Right atrium auricular region (tissue), 2 donors: Measurements from ENCODE around the gene ADGRL4. TPM values are rescaled to one million over a fixed set of nuclear protein-coding genes. Genes with fewer than 3 reads are reported as not detected.

ENCODE experiments used
- DNase-seq: peaks from one replicate; pipeline ENCODE4 v3.0.0-alpha.2; 2019; ENCODE audit warnings: low spot score
- H3K27ac ChIP-seq, 2 donors: fragments of 200-600 bp; sonication (generic); 1 replicate in 1 of 2; 2 replicates in 1 of 2; pipeline ENCODE4 v1.5.1; 2016 to 2019
- H3K27me3 ChIP-seq, 2 donors: fragments of 200-600 bp; sonication (generic); one replicate each; pipeline versions ENCODE4 v1.5.1 to v1.6.0; 2017 to 2019
- H3K36me3 ChIP-seq: fragments of 200-600 bp; sonication (generic); one replicate; pipeline ENCODE4 v1.5.1; 2016
- H3K4me1 ChIP-seq, 2 donors: fragments of 200-600 bp; sonication (generic); one replicate each; pipeline versions ENCODE4 v1.5.1 to v1.6.0; 2017 to 2019
- H3K4me3 ChIP-seq, 2 donors: fragments of 200-600 bp; sonication (generic); 1 replicate in 1 of 2; 2 replicates in 1 of 2; pipeline ENCODE4 v1.5.1; 2017 to 2019; ENCODE audit warnings: mild to moderate bottlenecking in 1 of 2, moderate library complexity in 1 of 2
- H3K9me3 ChIP-seq, 2 donors: fragments of 200-600 bp; sonication (generic); one replicate each; pipeline ENCODE4 v1.5.1; 2019
- CTCF ChIP-seq, 2 donors: fragments of 200-600 bp; sonication (generic); IDR thresholded peaks; one replicate each; pipeline ENCODE4 v1.5.1; 2019; ENCODE audit warnings: antibody characterized with exemption in 2 of 2
- total RNA-seq, 2 donors: library from RNA; depleted of rRNA; stranded (reverse); fragments of >200 nt; gene quantifications; one replicate each; pipeline ENCODE4 v1.1.0, GENCODE V29; 2016

ADGRL4 gene
- total RNA-seq, 2 donors from 2014 or later: 15.1 to 28.2 TPM

GRCh38 chr1:78871249-78871648, 135.3 kb downstream of the ADGRL4 start:
- TF ChIP-seq CTCF (IDR thresholded peaks at IDR 0.05): no peak
- DNase-seq: no peak
- Histone ChIP-seq H3K4me1 (no peaks in the 10 kb centered on the region), H3K27ac (no peak overlapping the region), H3K9me3 (no peaks in the 10 kb centered on the region), H3K4me3 (no peak overlapping the region), H3K27me3 (no peaks in the 10 kb centered on the region), H3K36me3 (no peaks in the 10 kb centered on the region)

GRCh38 chr1:78869136-78869535, 137.4 kb downstream of the ADGRL4 start:
- no peak for DNase-seq
- H3K4me3 ChIP-seq: no peak overlapping the region
- no peak overlapping the region for H3K27ac ChIP-seq

GRCh38 chr1:78864175-78864574, 142.4 kb downstream of the ADGRL4 start:
- no peaks in the 10 kb centered on the region for H3K27me3 ChIP-seq
- no peaks in the 10 kb centered on the region for H3K4me1 ChIP-seq
- no peaks in the 10 kb centered on the region for H3K9me3 ChIP-seq
- no peak for DNase-seq
- TF ChIP-seq CTCF (IDR thresholded peaks at IDR 0.05): no peak
- H3K27ac ChIP-seq: no peak overlapping the region
- H3K4me3 ChIP-seq: no peak overlapping the region
- H3K36me3 ChIP-seq: no peaks in the 10 kb centered on the region

More at GRCh38 chr1:78869136-78869535, 137.4 kb downstream of the ADGRL4 start:
- TF ChIP-seq CTCF (IDR thresholded peaks at IDR 0.05): no peak
- H3K27me3 ChIP-seq: no peaks in the 10 kb centered on the region
- H3K9me3 ChIP-seq: no peaks in the 10 kb centered on the region
- H3K36me3 ChIP-seq: no peaks in the 10 kb centered on the region
- H3K4me1 ChIP-seq: no peaks in the 10 kb centered on the region

- Histone ChIP-seq H3K4me3 (no peak overlapping the region), H3K27ac (no peak overlapping the region), H3K9me3 (no peaks in the 10 kb centered on the region), H3K36me3 (no peaks in the 10 kb centered on the region), H3K4me1 (no peaks in the 10 kb centered on the region), H3K27me3 (no peaks in the 10 kb centered on the region)
- no peak for TF ChIP-seq CTCF (IDR thresholded peaks at IDR 0.05)
- DNase-seq: no peak
Measured at GRCh38 chr1:78856096-78856495, 150.4 kb downstream of the ADGRL4 start.

GRCh38 chr1:78855258-78855657, 151.3 kb downstream of the ADGRL4 start:
- DNase-seq: no peak
- TF ChIP-seq CTCF (IDR thresholded peaks at IDR 0.05): no peak
- H3K9me3 ChIP-seq: no peaks in the 10 kb centered on the region

GRCh38 chr1:78854556-78854955, 152.0 kb downstream of the ADGRL4 start:
- Histone ChIP-seq H3K4me3 (no peak overlapping the region), H3K4me1 (no peaks in the 10 kb centered on the region), H3K27ac (no peak overlapping the region), H3K27me3 (no peaks in the 10 kb centered on the region), H3K9me3 (no peaks in the 10 kb centered on the region), H3K36me3 (no peaks in the 10 kb centered on the region)
- TF ChIP-seq CTCF (IDR thresholded peaks at IDR 0.05): no peak
- DNase-seq: no peak

More at GRCh38 chr1:78855258-78855657, 151.3 kb downstream of the ADGRL4 start:
- no peaks in the 10 kb centered on the region for H3K27me3 ChIP-seq
- no peaks in the 10 kb centered on the region for H3K36me3 ChIP-seq
- H3K27ac ChIP-seq: no peak overlapping the region
- H3K4me3 ChIP-seq: no peak overlapping the region
- no peaks in the 10 kb centered on the region for H3K4me1 ChIP-seq
